ENCODE data around the gene ITSN1.
A peak's percentile ranks its signal among the peaks of the same experiment; 100 is the strongest.

The ITSN1 gene

DNA sequence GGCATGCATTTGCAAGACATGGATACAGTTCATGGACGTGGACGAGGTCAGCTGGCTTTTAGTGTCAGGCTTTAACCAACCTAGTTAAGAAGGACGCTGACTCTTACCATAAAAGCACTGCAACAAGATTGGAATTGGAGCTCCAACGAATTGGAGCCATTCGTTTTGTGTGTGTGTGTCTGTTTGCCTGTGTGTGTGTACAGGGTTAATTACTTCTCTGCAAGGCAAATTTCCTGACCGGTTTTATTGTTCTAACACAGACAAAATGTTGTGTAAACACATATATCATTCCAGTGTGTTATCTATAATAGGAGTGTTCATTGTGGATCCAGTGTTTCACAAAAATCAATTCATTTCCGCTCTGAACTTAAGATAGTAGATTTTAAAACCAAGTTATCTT, 7.9 kb downstream of the ITSN1 start:
- no peak for DNase-seq (ENCODE audit: low spot score)
- POLR2A ChIA-PET (ENCODE audit: low non-redundant PET) = no interaction called here
- TF ChIP-seq, protein P1, sequence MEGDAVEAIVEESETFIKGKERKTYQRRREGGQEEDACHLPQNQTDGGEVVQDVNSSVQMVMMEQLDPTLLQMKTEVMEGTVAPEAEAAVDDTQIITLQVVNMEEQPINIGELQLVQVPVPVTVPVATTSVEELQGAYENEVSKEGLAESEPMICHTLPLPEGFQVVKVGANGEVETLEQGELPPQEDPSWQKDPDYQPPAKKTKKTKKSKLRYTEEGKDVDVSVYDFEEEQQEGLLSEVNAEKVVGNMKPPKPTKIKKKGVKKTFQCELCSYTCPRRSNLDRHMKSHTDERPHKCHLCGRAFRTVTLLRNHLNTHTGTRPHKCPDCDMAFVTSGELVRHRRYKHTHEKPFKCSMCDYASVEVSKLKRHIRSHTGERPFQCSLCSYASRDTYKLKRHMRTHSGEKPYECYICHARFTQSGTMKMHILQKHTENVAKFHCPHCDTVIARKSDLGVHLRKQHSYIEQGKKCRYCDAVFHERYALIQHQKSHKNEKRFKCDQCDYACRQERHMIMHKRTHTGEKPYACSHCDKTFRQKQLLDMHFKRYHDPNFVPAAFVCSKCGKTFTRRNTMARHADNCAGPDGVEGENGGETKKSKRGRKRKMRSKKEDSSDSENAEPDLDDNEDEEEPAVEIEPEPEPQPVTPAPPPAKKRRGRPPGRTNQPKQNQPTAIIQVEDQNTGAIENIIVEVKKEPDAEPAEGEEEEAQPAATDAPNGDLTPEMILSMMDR (conservative IDR thresholded peaks at IDR 0.05; ENCODE audit: low read depth) = no peak
- H3K27ac ChIP-seq = no peak overlapping the region
- CTCF ChIA-PET = interaction anchor here (0.7 kb wide), 2 partner anchors 17 to 242 kb away, joined by 3 read pairs; no protein-coding TSS in a partner anchor

DNA sequence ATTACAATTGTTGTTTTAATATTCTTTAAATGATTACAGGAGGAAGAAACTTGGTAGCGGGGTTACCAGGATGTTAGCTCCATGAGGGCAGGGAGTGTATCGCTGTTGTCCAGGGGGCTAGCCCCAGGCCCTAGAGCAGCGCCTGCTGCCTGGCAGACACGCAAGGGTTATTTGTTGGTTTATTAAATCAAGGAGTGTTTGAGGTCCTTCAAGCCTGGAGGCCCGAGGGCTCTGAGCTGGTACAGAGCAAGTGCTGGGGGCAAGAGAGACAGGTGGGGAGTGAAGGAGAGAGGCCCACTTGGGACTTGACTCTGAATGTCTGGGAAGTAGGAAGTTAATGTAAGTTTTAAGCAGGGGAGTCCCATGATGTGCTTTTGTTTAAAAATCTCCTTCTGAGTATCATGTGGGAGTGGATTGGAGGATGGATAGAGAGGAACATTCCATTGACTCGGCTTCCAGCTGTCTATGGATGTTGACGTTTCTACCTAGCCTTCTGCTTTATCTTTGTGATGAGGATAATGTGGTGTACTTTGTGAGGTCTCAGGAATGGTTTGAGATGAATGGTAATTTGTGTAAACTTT, 8.7 kb downstream of the ITSN1 start:
- TF ChIP-seq, protein P1 (conservative IDR thresholded peaks at IDR 0.05; ENCODE audit: low read depth) = no peak
- H3K27ac ChIP-seq = no peak overlapping the region
- DNase-seq (ENCODE audit: low spot score) = no peak
- POLR2A ChIA-PET (ENCODE audit: low non-redundant PET) = no interaction called here
- CTCF ChIA-PET = interaction anchor here (0.6 kb wide), 1 partner anchor 32 kb away, joined by 3 read pairs; no protein-coding TSS in a partner anchor

DNA sequence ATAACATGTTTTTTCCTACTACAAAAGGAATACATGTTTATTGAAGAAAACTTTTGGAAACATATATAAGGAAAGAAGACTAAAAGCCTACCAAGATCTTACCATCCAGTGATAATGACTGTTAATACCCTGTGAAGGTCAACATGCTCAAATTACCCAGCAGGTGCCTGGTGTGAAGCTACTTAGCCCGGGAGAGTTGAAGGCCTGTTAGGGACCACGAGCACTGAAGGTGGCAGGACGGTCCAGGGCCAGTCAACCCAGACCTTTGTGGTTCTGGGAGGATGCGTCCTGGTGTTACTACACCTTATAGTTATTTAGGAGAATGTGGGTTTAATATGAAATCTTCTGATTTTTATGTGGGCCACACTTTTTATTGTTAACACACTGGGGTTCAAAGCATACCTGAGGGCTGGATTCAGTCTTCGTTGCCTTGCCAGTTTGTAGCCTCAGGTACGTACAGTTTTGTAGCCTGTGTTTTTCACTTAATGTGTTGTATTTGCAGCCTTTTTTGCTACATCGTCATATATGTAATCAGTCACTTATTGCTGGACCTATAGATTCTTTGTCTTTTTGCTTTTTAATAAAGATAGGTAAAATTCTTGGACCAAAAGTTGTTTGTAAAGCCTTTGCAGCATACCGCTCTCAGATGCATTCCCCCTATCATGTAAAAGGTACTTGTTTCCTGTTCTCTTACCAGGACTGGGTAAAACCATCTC, 9.8 kb downstream of the ITSN1 start:
- TF ChIP-seq, protein P1 (conservative IDR thresholded peaks at IDR 0.05; ENCODE audit: low read depth) = no peak
- ChIA-PET CTCF (no interaction called here), POLR2A (ENCODE audit: low non-redundant PET) (no interaction called here)
- no peak overlapping the region for H3K27ac ChIP-seq
- DNase-seq (ENCODE audit: low spot score) = no peak

DNA sequence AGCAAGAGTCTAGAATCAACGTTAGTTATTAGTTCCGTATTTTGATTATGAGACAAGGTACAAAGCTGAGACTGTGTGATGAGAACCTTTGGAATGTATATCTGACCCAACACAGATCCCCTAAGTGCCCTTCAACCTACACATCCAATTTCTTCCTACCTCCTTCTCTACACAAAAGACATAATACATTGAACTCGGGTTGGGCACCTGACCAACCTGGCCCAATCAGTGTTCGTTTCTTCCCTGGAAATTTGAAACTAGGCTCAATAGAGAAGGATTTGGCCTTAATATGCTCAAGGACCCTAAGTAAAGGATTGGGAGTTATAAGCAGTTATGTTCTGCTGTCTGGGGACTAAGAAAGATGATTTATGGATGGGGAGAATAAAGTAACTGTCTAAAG, 12.1 kb downstream of the ITSN1 start:
- POLR2A ChIA-PET (ENCODE audit: low non-redundant PET) = no interaction called here
- no peak overlapping the region for H3K27ac ChIP-seq
- CTCF ChIA-PET = no interaction called here
- no peak for DNase-seq (ENCODE audit: low spot score)
- TF ChIP-seq, protein P1 (conservative IDR thresholded peaks at IDR 0.05; ENCODE audit: low read depth) = no peak

DNA sequence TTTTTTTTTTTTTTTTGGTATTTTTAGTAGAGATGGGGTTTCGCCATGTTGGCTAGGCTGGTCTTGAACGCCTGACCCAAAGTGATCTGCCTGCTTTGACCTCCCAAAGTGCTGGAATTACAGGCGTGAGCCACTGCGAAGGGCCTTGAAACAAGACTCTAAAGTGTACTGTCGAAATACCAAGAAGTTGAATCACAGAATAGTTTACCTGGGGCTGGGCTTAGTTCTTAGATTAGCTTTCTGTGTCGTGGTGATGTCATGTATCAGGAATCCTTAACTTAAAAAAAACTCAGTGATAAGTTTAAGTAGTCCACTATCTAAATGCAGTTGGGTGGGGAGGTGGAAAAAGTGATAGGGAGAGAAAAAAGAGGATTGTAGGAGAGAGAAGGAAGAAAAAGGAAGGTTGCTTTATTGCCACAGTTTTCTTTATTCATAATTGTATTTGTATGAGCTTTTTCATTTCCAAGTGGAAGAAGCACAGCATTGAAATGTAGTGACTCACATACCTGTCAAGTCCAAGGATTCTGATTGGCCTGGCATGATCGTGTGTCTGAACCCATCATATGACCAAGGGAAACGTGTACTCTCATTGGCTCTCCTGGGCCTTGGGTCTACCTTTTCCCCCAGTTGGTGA, 13.4 kb downstream of the ITSN1 start:
- peak; percentile 84 for DNase-seq (ENCODE audit: low spot score)
- peak overlapping the region; percentile 93 for H3K27ac ChIP-seq
- ChIA-PET CTCF (no interaction called here), POLR2A (ENCODE audit: low non-redundant PET) (no interaction called here)
- TF ChIP-seq, protein P1 (conservative IDR thresholded peaks at IDR 0.05; ENCODE audit: low read depth) = no peak

DNA sequence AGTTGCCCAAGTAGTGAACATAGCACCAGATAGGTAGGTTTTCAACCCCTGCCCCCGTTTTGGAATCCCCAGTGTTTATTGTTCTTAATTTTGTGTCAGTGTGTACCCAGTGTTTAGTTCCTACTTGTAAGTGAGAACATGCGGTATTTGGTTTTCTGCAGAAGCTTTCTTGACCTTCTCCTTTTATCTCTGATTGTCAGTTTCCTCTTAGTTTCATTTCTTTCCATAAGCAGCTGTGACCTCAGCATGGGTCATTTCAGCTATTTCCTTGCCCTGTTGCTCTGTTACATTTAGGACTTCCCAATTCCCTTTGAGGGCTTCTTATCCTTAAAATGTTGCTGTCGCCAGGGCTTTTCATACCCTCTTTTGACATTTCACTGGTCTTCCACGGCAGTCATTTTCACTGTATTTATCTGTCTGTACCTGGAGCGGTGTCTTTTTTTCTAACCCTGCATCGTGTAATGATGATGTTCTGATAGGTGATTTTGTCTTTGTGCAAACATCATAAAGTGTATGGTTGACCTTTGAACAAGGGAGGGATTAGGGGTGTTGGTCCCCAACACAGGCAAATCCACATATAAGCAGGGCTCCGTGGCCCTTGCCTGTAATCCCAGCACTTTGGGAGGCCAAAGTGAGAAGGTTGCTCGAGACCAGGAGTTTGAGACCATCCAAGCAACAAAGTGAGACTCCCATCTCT, 15.0 kb downstream of the ITSN1 start:
- TF ChIP-seq, protein P1 (conservative IDR thresholded peaks at IDR 0.05; ENCODE audit: low read depth) = no peak
- H3K27ac ChIP-seq = peak overlapping the region; percentile 74; the same call in 1 of the 2 replicates
- CTCF ChIA-PET = interaction anchor here (0.7 kb wide), 1 partner anchor 52 kb away, joined by 3 read pairs; no protein-coding TSS in a partner anchor
- POLR2A ChIA-PET (ENCODE audit: low non-redundant PET) = no interaction called here
- DNase-seq (ENCODE audit: low spot score) = no peak

Data from RWPE1 (cell line).